HG03457 (cell line): ENCODE results near the gene CREB3L1.
"Not testable (repeated sequence)": the region's sequence is repeated elsewhere in the genome, so short reads cannot be mapped to it uniquely, and the experiment has no call there.

Experiments
- ATAC-seq: cut with Tn5 transposase; IDR thresholded peaks from one replicate; pipeline ENCODE4 v1.9.1; 2021; ENCODE audit warnings: moderate number of reproducible peaks; ENCODE audit not compliant: unreplicated experiment

The CREB3L1 gene

DNA sequence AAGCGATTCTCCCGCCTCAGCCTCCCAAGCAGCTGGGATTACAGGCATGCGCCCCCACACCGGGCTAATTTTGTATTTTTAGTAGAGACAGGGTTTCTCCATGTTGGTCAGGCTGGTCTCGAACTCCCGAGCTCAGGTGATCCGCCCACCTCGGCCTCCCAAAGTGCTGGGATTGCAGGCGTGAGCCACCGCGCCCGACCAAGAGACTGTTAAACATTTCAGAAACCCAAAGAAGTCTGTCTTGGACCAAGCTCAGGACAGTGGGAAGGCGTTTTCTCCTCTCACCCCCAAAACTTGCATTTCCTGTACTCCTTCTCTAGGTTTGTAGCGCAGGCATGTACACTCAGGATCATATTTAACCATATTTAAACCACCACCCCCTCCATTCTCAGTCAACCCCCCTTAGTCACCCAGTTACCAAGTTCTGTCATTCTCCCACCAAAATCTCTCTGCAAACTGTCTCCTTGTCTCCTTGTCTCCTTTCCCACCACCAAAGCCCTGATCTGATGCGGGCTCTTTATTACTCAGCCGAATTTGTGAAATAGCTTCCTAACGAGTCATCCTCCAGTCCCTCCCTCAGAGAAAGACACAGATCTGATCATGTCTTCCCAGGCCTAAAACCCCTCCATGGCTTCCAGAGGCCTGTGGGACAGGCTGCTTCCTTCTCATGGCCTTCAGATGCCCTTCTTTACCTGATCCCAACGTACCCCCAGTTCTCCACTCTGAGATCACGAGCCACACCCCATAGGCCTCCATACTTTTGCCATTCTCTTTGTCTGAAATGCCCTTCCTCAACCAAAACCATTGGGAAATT lies 29.0 kb upstream of the CREB3L1 start:
- no peak for ATAC-seq

- ATAC-seq, result no peak
Observed at GRCh38 chr11:46249103-46249937, 28.1 kb upstream of the CREB3L1 start.

GRCh38 chr11:46249938-46250744 lies 27.3 kb upstream of the CREB3L1 start:
- no peak for ATAC-seq

- no peak for ATAC-seq
Observed at GRCh38 chr11:46250745-46251052, 26.8 kb upstream of the CREB3L1 start.

DNA sequence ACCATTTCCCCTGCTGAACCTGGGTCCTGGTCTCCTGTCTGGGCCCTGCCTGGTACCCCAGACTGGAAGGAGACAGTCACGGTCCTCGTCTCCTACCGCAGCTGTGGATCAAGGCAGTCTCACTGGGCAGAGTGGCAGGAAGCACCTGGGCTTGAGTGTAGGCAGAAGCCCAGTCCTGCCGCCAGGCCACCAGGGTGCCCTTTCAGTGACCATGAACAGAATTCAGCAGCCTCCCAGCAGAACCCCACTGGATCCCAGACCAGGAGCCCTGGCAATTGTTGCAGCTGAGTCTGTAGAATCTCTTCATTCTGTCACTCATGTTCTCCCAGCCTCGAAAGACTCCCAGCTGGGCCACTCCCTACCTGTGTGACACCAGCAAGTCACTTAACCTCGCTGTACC lies 25.5 kb upstream of the CREB3L1 start:
- no peak for ATAC-seq

- ATAC-seq, result no peak
Observed at GRCh38 chr11:46252373-46252914, 25.0 kb upstream of the CREB3L1 start.

- ATAC-seq, result no peak
Observed at GRCh38 chr11:46253258-46254132, 24.0 kb upstream of the CREB3L1 start.

DNA sequence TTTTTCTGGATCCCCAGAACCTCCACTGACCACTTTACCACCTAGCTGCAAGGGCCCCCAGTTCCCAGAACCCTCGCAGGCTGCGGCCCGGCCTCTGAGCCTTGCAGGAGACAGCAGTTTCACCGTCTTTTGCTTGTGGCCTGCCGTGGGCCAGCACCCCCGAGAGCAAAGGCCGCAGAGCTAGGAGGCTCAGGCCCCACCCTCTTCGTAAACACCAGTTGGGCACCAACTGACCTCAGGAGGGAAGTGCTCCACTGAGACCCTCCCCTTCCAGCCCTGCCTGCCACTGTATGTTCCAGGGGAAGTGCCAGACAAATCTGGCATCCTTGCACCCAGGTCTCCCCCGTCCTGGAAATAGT lies 23.4 kb upstream of the CREB3L1 start:
- ATAC-seq, result no peak

- no peak for ATAC-seq
Observed at GRCh38 chr11:46256540-46257001, 20.9 kb upstream of the CREB3L1 start.

- not testable (repeated sequence) for ATAC-seq
Observed at GRCh38 chr11:46259347-46259746, 18.1 kb upstream of the CREB3L1 start.

- ATAC-seq, result no peak
Observed at GRCh38 chr11:46259971-46260560, 17.4 kb upstream of the CREB3L1 start.

DNA sequence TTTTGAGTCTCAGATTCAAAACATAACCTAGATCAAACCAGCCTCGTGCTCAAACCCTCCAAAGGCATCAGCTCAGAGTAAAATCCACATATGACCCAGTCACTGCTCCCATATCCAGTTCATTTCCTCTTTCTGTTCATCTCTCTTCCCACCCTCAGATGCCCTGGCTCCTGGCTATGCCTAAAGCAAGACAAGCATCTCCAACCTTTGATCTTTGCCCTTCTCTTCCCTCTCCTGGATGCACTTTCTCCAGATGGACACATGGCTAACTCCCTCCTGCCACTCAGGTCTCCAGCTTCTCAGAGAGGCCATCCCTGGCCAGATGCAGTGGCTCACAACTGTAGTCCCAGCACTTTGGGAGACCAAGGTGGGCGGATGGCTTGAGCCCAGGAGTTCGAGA lies 14.3 kb upstream of the CREB3L1 start:
- no peak for ATAC-seq

- no peak for ATAC-seq
Observed at GRCh38 chr11:46264030-46264429, 13.4 kb upstream of the CREB3L1 start.

DNA sequence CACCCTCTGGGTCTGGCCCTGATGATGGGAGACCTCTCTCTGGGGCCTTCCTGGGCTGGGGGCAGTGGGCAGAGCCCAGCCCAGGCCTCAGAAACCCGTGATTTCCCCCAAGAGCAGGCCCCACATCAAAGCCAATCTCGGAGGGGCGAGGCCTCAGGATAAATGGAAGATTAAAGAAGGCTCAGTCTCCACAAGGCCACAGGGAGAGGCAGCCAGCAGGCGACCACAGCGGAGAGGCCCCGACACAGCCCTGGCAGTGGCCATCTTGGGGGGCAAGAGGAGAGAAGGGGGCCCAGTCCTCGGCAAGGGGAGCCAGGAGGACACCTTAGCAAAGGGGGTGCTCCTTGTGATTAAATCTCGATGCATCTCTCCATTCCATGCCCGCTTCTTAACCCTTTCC lies 12.5 kb upstream of the CREB3L1 start:
- ATAC-seq, result no peak

DNA sequence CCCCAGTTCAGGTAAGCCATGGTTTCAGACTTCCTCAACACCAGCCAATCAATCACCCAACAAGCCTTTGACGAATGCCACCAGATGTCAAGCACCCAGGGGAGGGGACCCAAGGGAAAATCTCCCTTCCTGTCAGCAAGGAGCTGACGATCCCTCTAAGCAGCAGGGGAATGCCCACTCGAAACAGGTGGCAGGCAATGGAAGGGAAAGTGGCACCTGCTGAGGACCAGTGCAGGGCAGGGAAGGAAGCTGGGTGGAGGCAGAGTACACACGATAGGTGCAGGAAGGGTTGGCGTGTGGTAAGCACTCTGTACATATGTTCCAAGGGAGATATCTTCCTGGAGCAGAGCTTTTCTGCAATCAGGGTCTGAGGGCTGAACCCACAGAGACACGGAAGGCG lies 11.7 kb upstream of the CREB3L1 start:
- no peak for ATAC-seq

DNA sequence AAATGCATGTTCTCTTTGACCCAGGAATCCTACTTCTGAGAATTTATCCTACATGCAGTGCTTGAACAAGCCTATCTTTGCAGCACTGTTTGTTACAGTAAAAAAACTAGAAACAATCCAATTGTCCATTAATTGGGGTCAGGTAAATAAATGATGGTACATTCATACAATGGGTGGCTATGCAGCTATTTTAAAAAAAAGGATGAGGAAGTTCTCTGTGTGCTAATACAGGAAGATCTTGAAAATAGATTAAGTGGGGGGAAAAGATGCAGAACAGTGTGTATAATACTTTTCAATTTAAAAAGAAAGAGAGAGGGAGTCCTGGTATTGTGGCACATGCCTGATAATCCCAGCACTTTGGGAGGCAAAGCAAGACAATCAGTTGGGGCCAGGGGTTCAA lies 9.5 kb upstream of the CREB3L1 start:
- ATAC-seq, result no peak

DNA sequence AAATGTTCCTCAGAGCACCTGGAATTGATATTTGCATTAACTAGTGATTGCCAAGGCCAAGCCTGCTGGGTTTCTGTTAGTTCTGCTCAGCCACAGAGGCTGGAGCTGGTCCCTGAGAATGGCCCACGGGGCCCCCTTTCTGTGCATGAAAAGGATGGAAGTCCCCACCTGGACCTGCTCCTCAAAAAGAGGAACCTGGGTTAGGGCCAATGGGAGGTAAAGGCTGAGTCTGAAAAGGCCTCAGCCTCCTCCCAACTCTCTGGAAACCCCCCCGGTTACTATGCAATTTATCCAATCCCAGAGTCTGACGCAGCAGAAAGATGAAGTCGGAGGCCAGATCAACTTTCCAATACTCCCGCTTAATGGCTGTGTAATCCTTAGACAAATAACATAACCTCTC lies 6.8 kb upstream of the CREB3L1 start:
- no peak for ATAC-seq

- ATAC-seq, result no peak
Observed at GRCh38 chr11:46271407-46271806, 6.1 kb upstream of the CREB3L1 start.

GRCh38 chr11:46271875-46272815 lies 5.3 kb upstream of the CREB3L1 start:
- ATAC-seq, result no peak
